ENCODE results near the gene STX16.

- TF ChIP-seq, protein P1, sequence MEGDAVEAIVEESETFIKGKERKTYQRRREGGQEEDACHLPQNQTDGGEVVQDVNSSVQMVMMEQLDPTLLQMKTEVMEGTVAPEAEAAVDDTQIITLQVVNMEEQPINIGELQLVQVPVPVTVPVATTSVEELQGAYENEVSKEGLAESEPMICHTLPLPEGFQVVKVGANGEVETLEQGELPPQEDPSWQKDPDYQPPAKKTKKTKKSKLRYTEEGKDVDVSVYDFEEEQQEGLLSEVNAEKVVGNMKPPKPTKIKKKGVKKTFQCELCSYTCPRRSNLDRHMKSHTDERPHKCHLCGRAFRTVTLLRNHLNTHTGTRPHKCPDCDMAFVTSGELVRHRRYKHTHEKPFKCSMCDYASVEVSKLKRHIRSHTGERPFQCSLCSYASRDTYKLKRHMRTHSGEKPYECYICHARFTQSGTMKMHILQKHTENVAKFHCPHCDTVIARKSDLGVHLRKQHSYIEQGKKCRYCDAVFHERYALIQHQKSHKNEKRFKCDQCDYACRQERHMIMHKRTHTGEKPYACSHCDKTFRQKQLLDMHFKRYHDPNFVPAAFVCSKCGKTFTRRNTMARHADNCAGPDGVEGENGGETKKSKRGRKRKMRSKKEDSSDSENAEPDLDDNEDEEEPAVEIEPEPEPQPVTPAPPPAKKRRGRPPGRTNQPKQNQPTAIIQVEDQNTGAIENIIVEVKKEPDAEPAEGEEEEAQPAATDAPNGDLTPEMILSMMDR (IDR thresholded peaks at IDR 0.05) = no peak
- TF ChIP-seq JUN (CRISPR knock-in tag; IDR thresholded peaks at IDR 0.05) (no peak), USF1 (CRISPR knock-in tag; IDR thresholded peaks at IDR 0.05) (peak; percentile 46; the same call in 1 of the 2 replicates), ZNF121 (CRISPR knock-in tag; IDR thresholded peaks at IDR 0.05) (no peak), ZNF317 (CRISPR knock-in tag; IDR thresholded peaks at IDR 0.05; ENCODE audit: borderline replicate concordance, low read depth) (no peak), MYBL2 (CRISPR knock-in tag; IDR thresholded peaks at IDR 0.05) (0 out of 2 replicates have a peak, but pooled peaks have one; percentile 46), OVOL2 (CRISPR knock-in tag; IDR thresholded peaks at IDR 0.05; ENCODE audit: borderline replicate concordance) (no peak), ETV6 (CRISPR knock-in tag; IDR thresholded peaks at IDR 0.05) (no peak), ATF3 (CRISPR knock-in tag; conservative IDR thresholded peaks at IDR 0.05) (no peak), TEAD1 (CRISPR knock-in tag; IDR thresholded peaks at IDR 0.05) (no peak), ESRRA (CRISPR knock-in tag; IDR thresholded peaks at IDR 0.05; ENCODE audit: borderline replicate concordance) (no peak), ZNF232 (CRISPR knock-in tag; IDR thresholded peaks at IDR 0.05) (0 out of 2 replicates have a peak, but pooled peaks have one; percentile 43)
- TF ChIP-seq, protein P2, sequence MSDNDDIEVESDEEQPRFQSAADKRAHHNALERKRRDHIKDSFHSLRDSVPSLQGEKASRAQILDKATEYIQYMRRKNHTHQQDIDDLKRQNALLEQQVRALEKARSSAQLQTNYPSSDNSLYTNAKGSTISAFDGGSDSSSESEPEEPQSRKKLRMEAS (CRISPR knock-in tag; IDR thresholded peaks at IDR 0.05) = peak; percentile 78
Measured at GRCh38 chr20:58669287-58670006, 18.4 kb downstream of the STX16 start.

Data from WTC11 (cell line).